SK-N-SH treated with all-trans-retinoic acid at 6 μM for 48 hours (cell line): ENCODE data around the gene UROC1.

Source experiments
- ARNTL ChIP-seq: fragments of 450-650 bp; formaldehyde crosslinking; IDR thresholded peaks from 2 replicates; pipeline ENCODE4 v1.5.0; 2020; ENCODE audit warnings: low read depth, mild to moderate bottlenecking, moderate library complexity, borderline replicate concordance
- CSDC2 ChIP-seq: fragments of 250-450 bp; sonication (Bioruptor Pico); IDR thresholded peaks from 2 replicates; pipeline ENCODE4 v1.5.0; 2020; ENCODE audit warnings: mild to moderate bottlenecking, moderate library complexity
- TCF4 ChIP-seq: fragments of 250-450 bp; sonication (Bioruptor Pico); IDR thresholded peaks from 2 replicates; pipeline ENCODE4 v1.8.0; 2021; ENCODE audit warnings: mild to moderate bottlenecking, moderate library complexity, borderline replicate concordance
- ZFP3 ChIP-seq: fragments of 250-450 bp; sonication (Bioruptor Pico); IDR thresholded peaks from 2 replicates; pipeline ENCODE4 v1.5.0; 2020; ENCODE audit warnings: mild to moderate bottlenecking, moderate library complexity
- ZNF565 ChIP-seq: fragments of 450-650 bp; formaldehyde crosslinking; conservative IDR thresholded peaks from 2 replicates; pipeline ENCODE4 v1.5.0; 2020; ENCODE audit warnings: low read depth, mild to moderate bottlenecking, moderate library complexity
- TF ChIP-seq, protein P1 (sequence below): fragments of 250-450 bp; sonication (Bioruptor Pico); IDR thresholded peaks from 2 replicates; pipeline ENCODE4 v1.8.0; 2020; ENCODE audit warnings: mild to moderate bottlenecking, moderate library complexity, borderline replicate concordance

DNA sequence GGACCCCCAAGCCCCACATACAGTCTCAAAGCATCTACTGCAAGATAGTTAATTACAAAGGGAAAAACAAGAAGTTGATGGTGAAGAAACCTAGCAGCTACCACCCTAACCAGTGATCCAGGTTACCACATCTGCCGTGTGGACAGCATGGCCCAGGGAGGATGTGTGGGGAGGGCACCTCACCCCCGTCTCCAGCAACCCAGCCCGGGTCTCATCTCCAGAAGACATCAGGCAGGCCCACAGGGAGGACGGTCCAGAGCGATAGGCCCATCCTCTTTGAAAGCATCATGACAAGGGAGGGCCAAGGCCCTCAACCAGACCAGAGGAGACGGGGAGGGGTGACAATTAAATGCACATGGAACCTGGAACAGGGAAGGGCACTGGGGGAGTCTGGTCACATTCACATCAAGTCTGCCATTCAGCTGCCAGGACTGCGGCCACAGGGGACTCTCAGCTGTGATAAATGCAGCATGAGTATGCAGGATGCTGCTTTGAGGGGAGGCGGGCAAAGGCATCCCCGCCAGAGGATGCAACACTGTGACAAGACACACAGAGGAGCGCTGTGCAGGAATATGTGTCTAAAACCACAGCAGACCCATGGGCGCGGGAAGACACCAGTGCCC is 60.7 kb downstream of the UROC1 start:
- TF ChIP-seq ARNTL (CRISPR knock-in tag) (no peak), ZFP3 (CRISPR knock-in tag) (no peak), TCF4 (no peak), ZNF565 (CRISPR knock-in tag) (no peak), CSDC2 (CRISPR knock-in tag) (no peak)
- TF ChIP-seq, protein P1, sequence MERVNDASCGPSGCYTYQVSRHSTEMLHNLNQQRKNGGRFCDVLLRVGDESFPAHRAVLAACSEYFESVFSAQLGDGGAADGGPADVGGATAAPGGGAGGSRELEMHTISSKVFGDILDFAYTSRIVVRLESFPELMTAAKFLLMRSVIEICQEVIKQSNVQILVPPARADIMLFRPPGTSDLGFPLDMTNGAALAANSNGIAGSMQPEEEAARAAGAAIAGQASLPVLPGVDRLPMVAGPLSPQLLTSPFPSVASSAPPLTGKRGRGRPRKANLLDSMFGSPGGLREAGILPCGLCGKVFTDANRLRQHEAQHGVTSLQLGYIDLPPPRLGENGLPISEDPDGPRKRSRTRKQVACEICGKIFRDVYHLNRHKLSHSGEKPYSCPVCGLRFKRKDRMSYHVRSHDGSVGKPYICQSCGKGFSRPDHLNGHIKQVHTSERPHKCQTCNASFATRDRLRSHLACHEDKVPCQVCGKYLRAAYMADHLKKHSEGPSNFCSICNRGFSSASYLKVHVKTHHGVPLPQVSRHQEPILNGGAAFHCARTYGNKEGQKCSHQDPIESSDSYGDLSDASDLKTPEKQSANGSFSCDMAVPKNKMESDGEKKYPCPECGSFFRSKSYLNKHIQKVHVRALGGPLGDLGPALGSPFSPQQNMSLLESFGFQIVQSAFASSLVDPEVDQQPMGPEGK (CRISPR knock-in tag): no peak
